Transverse colon (tissue), 4 donors: ENCODE data around the gene PCGF1.

Experiments used
- CTCF ChIP-seq, 5 experiments: fragments of 200-600 bp in 3 of 5; fragments of 450-650 bp in 2 of 5; sonication (generic) in 3 of 5; IDR thresholded peaks; 1 replicate in 2 of 5; 2 replicates in 3 of 5; pipeline ENCODE4 v1.5.1; 2016 to 2017; ENCODE audit warnings: antibody characterized with exemption in 5 of 5, inconsistent platforms in 3 of 5, mild to moderate bottlenecking in 2 of 5, moderate library complexity in 1 of 5
- POLR2A ChIP-seq: fragments of 450-650 bp; IDR thresholded peaks from one replicate; pipeline ENCODE4 v1.6.1; 2016; ENCODE audit warnings: antibody characterized with exemption, mild to moderate bottlenecking, moderate library complexity
- POLR2AphosphoS5 ChIP-seq, 3 donors: sonication (generic); formaldehyde crosslinking; IDR thresholded peaks; one replicate each; pipeline ENCODE4 v1.6.1; 2016; ENCODE audit warnings: antibody characterized with exemption in 3 of 3

GRCh38 chr2:74544634-74545033 lies 37.1 kb upstream of the PCGF1 start:
- TF ChIP-seq CTCF (IDR thresholded peaks at IDR 0.05) (peak in 1 of 5 experiments; percentile 13), POLR2A (no peak), POLR2AphosphoS5 (IDR thresholded peaks at IDR 0.05) (no peak)
